B cell (primary cell): ENCODE data around the gene PHRF1. TPM values are rescaled to one million over a fixed set of nuclear protein-coding genes. Genes with fewer than 3 reads are reported as not detected.
A peak's percentile ranks its signal among the peaks of the same experiment; 100 is the strongest.

Experiments used
- ATAC-seq: fragments of 200-7000 bp; cut with Tn5 transposase; one replicate; pipeline ENCODE4 v1.10.0; 2021; ENCODE audit warnings: low read depth, mild to moderate bottlenecking, moderate number of reproducible peaks, moderate library complexity
- CTCF ChIA-PET: fragments of 350-600 bp; sonication (Branson Sonifier 250); formaldehyde crosslinking; loops from one replicate; lab custom pipeline; 2021; ENCODE audit warnings: antibody characterized with exemption, inconsistent platforms; lab: Charles Lee
- POLR2A ChIA-PET: fragments of 350-600 bp; sonication (Branson Sonifier 250); formaldehyde crosslinking; loops from one replicate; lab custom pipeline; 2021; ENCODE audit warnings: antibody characterized with exemption; lab: Charles Lee
- DNase-seq: peaks from one replicate; pipeline ENCODE4 v3.0.0; 2013
- H2AFZ ChIP-seq: 2 replicates; pipeline ENCODE4 v1.6.1; 2012; ENCODE audit warnings: mild to moderate bottlenecking, low read depth, low read length; ENCODE audit not compliant: insufficient read depth, poor library complexity, severe bottlenecking
- H3K27ac ChIP-seq, 2 donors: 1 replicate in 1 of 2; 2 replicates in 1 of 2; pipeline ENCODE4 v1.5.1; 2012 to 2013; ENCODE audit warnings: low read length in 2 of 2, mild to moderate bottlenecking in 2 of 2, moderate library complexity in 1 of 2
- H3K27me3 ChIP-seq, 4 experiments: fragments of 200-600 bp in 1 of 4; sonication (generic) in 1 of 4; replicated peaks in 1 of 4; 1 replicate in 2 of 4; 2 replicates in 2 of 4; pipeline versions ENCODE4 v1.6.1 to v1.7.0; 2013 to 2016; ENCODE audit warnings: low read length in 3 of 4, mild to moderate bottlenecking in 2 of 4, mixed read lengths in 1 of 4, moderate library complexity in 1 of 4; ENCODE audit not compliant: insufficient read depth in 4 of 4, control insufficient read depth in 3 of 4; ENCODE audit errors: control extremely low read depth in 1 of 4
- H3K36me3 ChIP-seq, 2 experiments: replicated peaks in 1 of 2; 1 replicate in 1 of 2; 2 replicates in 1 of 2; pipeline versions ENCODE4 v1.6.1 to v1.7.1; 2013; ENCODE audit warnings: low read length in 1 of 2; ENCODE audit not compliant: insufficient read depth in 2 of 2, control insufficient read depth in 1 of 2; ENCODE audit errors: control extremely low read depth in 1 of 2, extremely low read depth in 1 of 2
- H3K4me1 ChIP-seq, 2 donors: fragments of 200-600 bp in 1 of 2; sonication (generic) in 1 of 2; 1 replicate in 1 of 2; 2 replicates in 1 of 2; pipeline versions ENCODE4 v1.5.1 to v1.6.1; 2013 to 2017; ENCODE audit warnings: low read length in 2 of 2; ENCODE audit not compliant: control insufficient read depth in 2 of 2, insufficient read depth in 2 of 2
- H3K4me2 ChIP-seq: replicated peaks from 2 replicates; pipeline ENCODE3; 2012; ENCODE audit warnings: mild to moderate bottlenecking, low read depth, low read length; ENCODE audit not compliant: poor library complexity, severe bottlenecking
- H3K4me3 ChIP-seq, 5 experiments: fragments of 200-600 bp in 1 of 5; sonication (generic) in 1 of 5; 1 replicate in 3 of 5; 2 replicates in 2 of 5; pipeline versions ENCODE4 v1.5.1 to v1.7.0; 2011 to 2016; ENCODE audit warnings: low read length in 4 of 5, mild to moderate bottlenecking in 4 of 5, low read depth in 2 of 5, control low read depth in 1 of 5, moderate library complexity in 1 of 5; ENCODE audit not compliant: insufficient read depth in 1 of 5; ENCODE audit errors: control extremely low read depth in 1 of 5, extremely low read depth in 1 of 5
- H3K79me2 ChIP-seq: fragments of 200-600 bp; sonication (generic); one replicate; pipeline ENCODE4 v1.6.0; 2016; ENCODE audit warnings: low read length; ENCODE audit not compliant: control insufficient read depth, insufficient read depth
- H3K9ac ChIP-seq: fragments of 200-600 bp; sonication (generic); 2 replicates; pipeline ENCODE4 v1.6.1; 2017; ENCODE audit warnings: mild to moderate bottlenecking, low read length, moderate library complexity
- H3K9me3 ChIP-seq, 3 donors: one replicate each; pipeline versions ENCODE4 v1.6.1 to v1.7.1; 2013; ENCODE audit warnings: low read length in 2 of 3; ENCODE audit not compliant: control insufficient read depth in 2 of 3, insufficient read depth in 1 of 3; ENCODE audit errors: control extremely low read depth in 1 of 3
- H4K20me1 ChIP-seq: 2 replicates; pipeline ENCODE4 v1.6.0; 2012; ENCODE audit warnings: mild to moderate bottlenecking, low read length; ENCODE audit not compliant: insufficient read depth, control insufficient read depth, poor library complexity, severe bottlenecking
- H3K27ac Mint-ChIP-seq: one replicate; pipeline ENCODE4 v1.8.0; 2021; ENCODE audit warnings: mixed read lengths
- H3K27me3 Mint-ChIP-seq: one replicate; pipeline ENCODE4 v1.8.0; 2021; ENCODE audit warnings: mixed read lengths
- H3K4me1 Mint-ChIP-seq: one replicate; pipeline ENCODE4 v1.8.0; 2021; ENCODE audit warnings: mixed read lengths
- H3K4me3 Mint-ChIP-seq: one replicate; pipeline ENCODE4 v1.8.0; 2021; ENCODE audit warnings: mixed read lengths
- H3K9me3 Mint-ChIP-seq: one replicate; pipeline ENCODE4 v1.8.0; 2022; ENCODE audit warnings: mixed read lengths; ENCODE audit not compliant: insufficient read depth
- EZH2 ChIP-seq: IDR thresholded peaks from 2 replicates; pipeline ENCODE4 v1.6.1; 2012; ENCODE audit warnings: borderline replicate concordance, low read depth, mild to moderate bottlenecking, moderate library complexity, low read length; ENCODE audit not compliant: insufficient read depth, poor library complexity, severe bottlenecking
- WGBS: methylation state at CpG from one replicate; pipeline ENCODE4 v1.1.5; 2013; ENCODE audit warnings: missing lambda C conversion rate; ENCODE audit not compliant: insufficient coverage; 5-methylcytosine and 5-hydroxymethylcytosine counted together
- intact Hi-C: fragments of 100-400 bp; cut with micrococcal nuclease; formaldehyde crosslinking; loops from one replicate; pipeline ENCODE4 v1.10.0; 2022
- polyA plus RNA-seq: library from polyadenylated mRNA; depleted of rRNA; stranded (reverse); fragments of >200 nt; gene quantifications from 2 replicates; pipeline ENCODE4 v1.2.3, GENCODE V29; 2012
- total RNA-seq, 2 donors: library from RNA; stranded (reverse); fragments of 120-200 nt in 1 of 2; gene quantifications; 1 replicate in 1 of 2; 2 replicates in 1 of 2; pipeline versions ENCODE4 v1.2.3 to v1.2.4, GENCODE V29; 2013 to 2022
- TF ChIP-seq, protein P1 (sequence below): fragments of 200-600 bp; IDR thresholded peaks from one replicate; pipeline ENCODE4 v1.8.0; 2022; ENCODE audit warnings: antibody characterized with exemption, mild to moderate bottlenecking

The PHRF1 gene
- total and polyA plus RNA-seq, 2 donors (not counting 1 experiment from before 2014, with no cell fraction given), result 22.3 to 57.9 TPM

DNA sequence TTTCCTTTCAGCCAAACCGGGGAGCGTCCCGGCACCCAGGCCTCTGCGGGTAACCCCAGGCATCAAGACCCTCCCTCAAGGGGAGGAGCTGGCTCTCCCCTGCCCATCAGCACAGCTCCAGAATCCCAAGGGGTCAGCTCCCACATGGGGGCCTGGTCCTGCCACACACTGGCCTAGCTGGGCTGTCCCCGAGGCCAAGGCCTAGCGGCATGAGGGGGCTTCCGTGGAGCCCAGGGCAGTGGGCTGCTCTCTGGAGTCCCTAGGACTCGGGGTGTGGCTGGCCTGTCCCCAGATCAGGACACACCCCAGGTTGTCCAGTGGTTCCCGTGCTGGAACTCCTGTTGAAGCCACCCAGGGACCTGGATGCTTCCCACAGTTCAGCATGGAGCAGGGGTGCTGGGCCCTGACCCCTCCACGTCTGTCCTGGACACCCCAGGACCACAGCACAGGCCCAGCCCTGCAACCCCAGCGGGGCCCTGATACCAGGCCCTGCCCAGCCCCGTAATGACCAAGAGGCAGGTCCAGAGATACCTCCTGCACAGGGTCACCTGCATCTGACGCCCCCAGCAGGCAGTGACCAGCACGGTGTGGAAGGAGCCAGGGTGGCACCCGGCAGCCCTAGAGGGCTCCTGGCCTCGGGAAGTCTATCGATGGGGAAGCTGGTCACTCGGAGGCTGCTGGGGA lies 46.4 kb upstream of the PHRF1 start:
- Histone ChIP-seq H3K9ac (no peak overlapping the region), H3K27ac (no peak overlapping the region), H3K4me2 (no peak overlapping the region), H3K36me3 (peaks cover 0 to 25% of the 10 kb centered on the region in 2 experiments), H3K9me3 (no peaks in the 10 kb centered on the region), H3K27me3 (no peaks in the 10 kb centered on the region), H2AFZ (no peak overlapping the region), H3K79me2 (peaks cover 14% of the 10 kb centered on the region), H3K4me3 (no peak overlapping the region), H4K20me1 (peaks cover 36% of the 10 kb centered on the region), H3K4me1 (peaks cover 5 to 10% of the 10 kb centered on the region in 2 donors)
- peak; percentile 20 for DNase-seq
- 96% methylated on average over 18 of the region's 18 CpGs for WGBS
- ChIA-PET POLR2A (no interaction called here), CTCF (interaction anchor here (1.0 kb wide), 1 partner anchor 11 kb away, joined by 3 read pairs; no protein-coding TSS in a partner anchor)
- Mint-ChIP-seq H3K9me3 (no peaks in the 10 kb centered on the region), H3K4me1 (peaks cover 3% of the 10 kb centered on the region), H3K27ac (no peak overlapping the region), H3K27me3 (no peaks in the 10 kb centered on the region), H3K4me3 (no peak overlapping the region)
- ATAC-seq, result no peak
- intact Hi-C loops, result no loop called here
- TF ChIP-seq, protein P1, sequence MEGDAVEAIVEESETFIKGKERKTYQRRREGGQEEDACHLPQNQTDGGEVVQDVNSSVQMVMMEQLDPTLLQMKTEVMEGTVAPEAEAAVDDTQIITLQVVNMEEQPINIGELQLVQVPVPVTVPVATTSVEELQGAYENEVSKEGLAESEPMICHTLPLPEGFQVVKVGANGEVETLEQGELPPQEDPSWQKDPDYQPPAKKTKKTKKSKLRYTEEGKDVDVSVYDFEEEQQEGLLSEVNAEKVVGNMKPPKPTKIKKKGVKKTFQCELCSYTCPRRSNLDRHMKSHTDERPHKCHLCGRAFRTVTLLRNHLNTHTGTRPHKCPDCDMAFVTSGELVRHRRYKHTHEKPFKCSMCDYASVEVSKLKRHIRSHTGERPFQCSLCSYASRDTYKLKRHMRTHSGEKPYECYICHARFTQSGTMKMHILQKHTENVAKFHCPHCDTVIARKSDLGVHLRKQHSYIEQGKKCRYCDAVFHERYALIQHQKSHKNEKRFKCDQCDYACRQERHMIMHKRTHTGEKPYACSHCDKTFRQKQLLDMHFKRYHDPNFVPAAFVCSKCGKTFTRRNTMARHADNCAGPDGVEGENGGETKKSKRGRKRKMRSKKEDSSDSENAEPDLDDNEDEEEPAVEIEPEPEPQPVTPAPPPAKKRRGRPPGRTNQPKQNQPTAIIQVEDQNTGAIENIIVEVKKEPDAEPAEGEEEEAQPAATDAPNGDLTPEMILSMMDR, result no peak
- no peak for TF ChIP-seq EZH2
